HCT116 (cell line): ENCODE data around the gene TMEM140. TPM values are rescaled to one million over a fixed set of nuclear protein-coding genes. Genes with fewer than 3 reads are reported as not detected.

ENCODE experiments used
- ATAC-seq: fragments of 200-7000 bp; cut with Tn5 transposase; 2 replicates; pipeline ENCODE4 v1.9.1; 2020; ENCODE audit warnings: mild to moderate bottlenecking, moderate library complexity
- BruUV-seq: library from RNA; stranded (reverse); fragments of 400-500 nt; replicated peaks from 2 replicates; lab custom pipeline; 2021; lab: Mats Ljungman, UMichigan
- CTCF ChIA-PET: fragments of 300-600 bp; sonication (Branson Sonifier 250); formaldehyde crosslinking; loops from one replicate; lab custom pipeline; 2021; ENCODE audit warnings: antibody characterized with exemption; lab: Charles Lee
- POLR2A ChIA-PET: fragments of 300-600, 350-600 bp; sonication (Branson Sonifier 250); formaldehyde crosslinking; loops from one replicate; lab custom pipeline; 2021; ENCODE audit warnings: antibody characterized with exemption; lab: Charles Lee
- RAD21 ChIA-PET, 2 experiments: fragments of 300-600 bp; sonication (Branson Sonifier 250); formaldehyde crosslinking; loops; one replicate each; lab custom pipeline; 2023; ENCODE audit warnings: low total read pairs in 2 of 2; ENCODE audit not compliant: uncharacterized antibody in 2 of 2, unreplicated experiment in 2 of 2, low non-redundant PET in 1 of 2; lab: Charles Lee
- DNase-seq: peaks from one replicate; pipeline ENCODE4 v3.0.0-alpha.2; 2010; ENCODE audit warnings: low read depth, low spot score
- H2AFZ ChIP-seq: fragments of 200-600 bp; shearing (Covaris generic), sonication (generic); 2 replicates; pipeline ENCODE4 v1.6.1; 2017; ENCODE audit warnings: low read depth, mixed run types, mixed read lengths, antibody characterized with exemption, low read length; ENCODE audit not compliant: poor library complexity, severe bottlenecking
- H3K27ac ChIP-seq: 2 replicates; pipeline ENCODE4 v1.5.1; 2012; ENCODE audit warnings: low read depth, low read length
- H3K27me3 ChIP-seq: fragments of 200-600 bp; sonication (generic); 2 replicates; pipeline ENCODE4 v1.6.1; 2016; ENCODE audit warnings: mixed run types, low read length, mixed read lengths; ENCODE audit not compliant: insufficient read depth
- H3K36me3 ChIP-seq, 2 experiments: fragments of 200-500 bp in 1 of 2; fragments of 200-600 bp in 1 of 2; sonication (Bioruptor generic) in 1 of 2; sonication (generic) in 1 of 2; 2 replicates each; pipeline versions ENCODE4 v1.5.1 to v1.6.1; 2014 to 2016; ENCODE audit warnings: low read length in 2 of 2, inconsistent platforms in 1 of 2, mixed read lengths in 1 of 2, mixed run types in 1 of 2; ENCODE audit not compliant: insufficient read depth in 2 of 2, control insufficient read depth in 1 of 2
- H3K4me1 ChIP-seq, 2 experiments: fragments of 200-600 bp in 1 of 2; sonication (generic) in 1 of 2; 2 replicates each; pipeline versions ENCODE4 v1.5.1 to v1.6.1; 2012 to 2017; ENCODE audit warnings: low read length in 2 of 2, inconsistent platforms in 1 of 2, mild to moderate bottlenecking in 1 of 2, mixed read lengths in 1 of 2, mixed run types in 1 of 2, moderate library complexity in 1 of 2; ENCODE audit not compliant: insufficient read depth in 2 of 2, control insufficient read depth in 1 of 2
- H3K4me2 ChIP-seq: fragments of 200-600 bp; sonication (generic); 2 replicates; pipeline ENCODE4 v1.6.1; 2017; ENCODE audit warnings: mixed run types, low read length, mixed read lengths
- H3K4me3 ChIP-seq, 2 experiments: fragments of 200-600 bp in 1 of 2; sonication (generic) in 1 of 2; replicated peaks in 1 of 2; 2 replicates each; pipeline ENCODE4 v1.5.1; 2011 to 2016; ENCODE audit warnings: low read length in 2 of 2, control low read depth in 1 of 2, low read depth in 1 of 2, mild to moderate bottlenecking in 1 of 2, mixed read lengths in 1 of 2, mixed run types in 1 of 2
- H3K79me2 ChIP-seq: fragments of 200-600 bp; sonication (generic); 2 replicates; pipeline ENCODE4 v1.6.1; 2017; ENCODE audit warnings: mild to moderate bottlenecking, mixed run types, low read length, moderate library complexity, mixed read lengths; ENCODE audit not compliant: insufficient read depth
- H3K9ac ChIP-seq: fragments of 200-600 bp; sonication (generic); 2 replicates; pipeline ENCODE4 v1.6.1; 2016; ENCODE audit warnings: low read length, mixed read lengths
- H3K9me2 ChIP-seq: fragments of 200-600 bp; sonication (generic), shearing (Covaris generic); 2 replicates; pipeline ENCODE4 v1.6.1; 2017; ENCODE audit warnings: mixed run types, mild to moderate bottlenecking, moderate library complexity; ENCODE audit not compliant: insufficient read depth
- H3K9me3 ChIP-seq, 2 experiments: fragments of 200-500 bp in 1 of 2; fragments of 200-600 bp in 1 of 2; sonication (Bioruptor generic) in 1 of 2; sonication (generic) in 1 of 2; 2 replicates each; pipeline ENCODE4 v1.6.1; 2014 to 2017; ENCODE audit warnings: low read length in 2 of 2, mixed read lengths in 2 of 2, inconsistent platforms in 1 of 2, low read depth in 1 of 2, mild to moderate bottlenecking in 1 of 2, mixed run types in 1 of 2, moderate library complexity in 1 of 2; ENCODE audit not compliant: control insufficient read depth in 1 of 2, insufficient read depth in 1 of 2
- H4K20me1 ChIP-seq: fragments of 200-600 bp; sonication (generic), shearing (Covaris generic); 2 replicates; pipeline ENCODE4 v1.6.1; 2017; ENCODE audit warnings: mixed run types, mild to moderate bottlenecking, moderate library complexity; ENCODE audit not compliant: insufficient read depth
- ATF3 ChIP-seq: IDR thresholded peaks from 2 replicates; pipeline ENCODE4 v1.6.1; 2012
- CBX3 ChIP-seq: IDR thresholded peaks from 2 replicates; pipeline ENCODE4 v1.6.1; 2012; ENCODE audit warnings: low read depth
- CEBPB ChIP-seq: IDR thresholded peaks from 2 replicates; pipeline ENCODE4 v1.6.1; 2012; ENCODE audit warnings: low read depth
- CTCF ChIP-seq, 3 experiments: fragments of 200-600 bp in 1 of 3; sonication (generic) in 1 of 3; IDR thresholded peaks in 2 of 3; conservative IDR thresholded peaks in 1 of 3; 2 replicates each; pipeline ENCODE4 v1.5.1; 2012 to 2017; ENCODE audit warnings: low read depth in 2 of 3, low read length in 2 of 3, antibody characterized with exemption in 1 of 3, borderline replicate concordance in 1 of 3, control low read depth in 1 of 3, mild to moderate bottlenecking in 1 of 3, mixed read lengths in 1 of 3, mixed run types in 1 of 3, moderate library complexity in 1 of 3; ENCODE audit not compliant: insufficient read depth in 1 of 3
- EGR1 ChIP-seq: IDR thresholded peaks from 2 replicates; pipeline ENCODE4 v1.6.1; 2012; ENCODE audit warnings: low read depth
- ELF1 ChIP-seq: IDR thresholded peaks from 2 replicates; pipeline ENCODE4 v1.6.1; 2012; ENCODE audit warnings: low read depth, borderline replicate concordance
- EZH2 ChIP-seq: fragments of 200-600 bp; sonication (generic); IDR thresholded peaks from 2 replicates; pipeline ENCODE4 v1.6.1; 2017; ENCODE audit warnings: antibody characterized with exemption, mixed run types
- EZH2phosphoT487 ChIP-seq: fragments of 200-600 bp; IDR thresholded peaks from 2 replicates; pipeline ENCODE4 v1.6.1; 2018; ENCODE audit warnings: antibody characterized with exemption, borderline replicate concordance
- FOSL1 ChIP-seq: IDR thresholded peaks from 2 replicates; pipeline ENCODE4 v1.6.1; 2012; ENCODE audit warnings: low read depth
- JUND ChIP-seq: IDR thresholded peaks from 2 replicates; pipeline ENCODE4 v1.6.1; 2012
- MAX ChIP-seq: IDR thresholded peaks from 2 replicates; pipeline ENCODE4 v1.6.1; 2012
- RAD21 ChIP-seq: IDR thresholded peaks from 2 replicates; pipeline ENCODE4 v1.6.1; 2012; ENCODE audit warnings: low read depth, mild to moderate bottlenecking
- REST ChIP-seq: IDR thresholded peaks from 2 replicates; pipeline ENCODE4 v1.6.1; 2012; ENCODE audit warnings: low read depth
- SIN3A ChIP-seq: IDR thresholded peaks from 2 replicates; pipeline ENCODE4 v1.6.1; 2012; ENCODE audit warnings: low read depth
- SRF ChIP-seq: IDR thresholded peaks from 2 replicates; pipeline ENCODE4 v1.6.1; 2012; ENCODE audit warnings: low read depth
- TCF7L2 ChIP-seq: IDR thresholded peaks from 2 replicates; pipeline ENCODE4 v1.7.0; 2011; ENCODE audit warnings: borderline replicate concordance, inconsistent platforms; ENCODE audit not compliant: insufficient read depth, insufficient read length; ENCODE audit errors: extremely low read depth
- YY1 ChIP-seq: IDR thresholded peaks from 2 replicates; pipeline ENCODE4 v1.6.1; 2011; ENCODE audit warnings: low read length, low read depth, moderate library complexity, mild to moderate bottlenecking; ENCODE audit not compliant: insufficient replicate concordance; ENCODE audit errors: extremely low read depth
- ZBTB33 ChIP-seq: IDR thresholded peaks from 2 replicates; pipeline ENCODE4 v1.6.1; 2011; ENCODE audit warnings: mild to moderate bottlenecking, low read length, moderate library complexity; ENCODE audit not compliant: insufficient replicate concordance; ENCODE audit errors: extremely low read depth
- ZFX ChIP-seq: fragments of 450-650 bp; IDR thresholded peaks from 2 replicates; pipeline ENCODE4 v1.6.1; 2017
- intact Hi-C: fragments of 100-400 bp; cut with micrococcal nuclease; formaldehyde crosslinking; loops from 2 replicates; pipeline ENCODE4 v1.10.0; 2022
- total RNA-seq: library from RNA; stranded (reverse); gene quantifications from one replicate; pipeline ENCODE4 v1.2.1, GENCODE V29; 2021; ENCODE audit not compliant: unreplicated experiment

Gene TMEM140
- total RNA-seq, 1 experiment from 2014 or later = not detected

- Histone ChIP-seq H3K27me3 (no peaks in the 10 kb centered on the region), H2AFZ (no peak overlapping the region), H3K27ac (no peak overlapping the region), H3K4me1 (no peaks in the 10 kb centered on the region), H3K79me2 (no peaks in the 10 kb centered on the region), H3K4me2 (no peak overlapping the region), H3K9ac (no peak overlapping the region), H3K9me3 (no peaks in the 10 kb centered on the region), H4K20me1 (no peaks in the 10 kb centered on the region), H3K4me3 (no peak overlapping the region), H3K36me3 (no peaks in the 10 kb centered on the region), H3K9me2 (peaks cover 3% of the 10 kb centered on the region; the same call in 1 of the 2 replicates)
- CTCF ChIA-PET = no interaction called here
- DNase-seq (no peak), ATAC-seq (no peak)
- no peak for TF ChIP-seq ATF3
- no peak for TF ChIP-seq SRF
- TF ChIP-seq SIN3A = no peak
- TF ChIP-seq EGR1 = no peak
- no peak for TF ChIP-seq TCF7L2
- no peak for TF ChIP-seq CBX3
- no peak for TF ChIP-seq CTCF (IDR thresholded peaks at IDR 0.05 in 2 of 3, conservative IDR thresholded peaks at IDR 0.05 in 1 of 3; ENCODE audit: borderline replicate concordance in 1 of 3, insufficient read depth in 1 of 3, low read depth in 2 of 3, low read length in 2 of 3)
- no peak for TF ChIP-seq JUND
- no peak for TF ChIP-seq ELF1
- TF ChIP-seq REST = no peak
- TF ChIP-seq EZH2phosphoT487 = no peak
- no peak for TF ChIP-seq ZBTB33
- TF ChIP-seq MAX = no peak
- no peak for TF ChIP-seq YY1
- no peak for TF ChIP-seq EZH2
- TF ChIP-seq CEBPB = no peak
- TF ChIP-seq ZFX = no peak
- no peak for TF ChIP-seq FOSL1
- no peak for TF ChIP-seq RAD21
- POLR2A ChIA-PET = no interaction called here
- RAD21 ChIA-PET = no interaction called here
- intact Hi-C loops = no loop called here
- BruUV-seq = no TSS peak
These were observed 36.5 kb upstream of the TMEM140 start for GRCh38 chr7:135111379-135111778.
